HG03097 (cell line): Measurements from ENCODE around the gene BICD2.

ENCODE experiments used
- ATAC-seq: cut with Tn5 transposase; IDR thresholded peaks from one replicate; pipeline ENCODE4 v1.9.1; 2021; ENCODE audit not compliant: unreplicated experiment, low FRiP score

The BICD2 gene

GRCh38 chr9:92671323-92671722, 93.3 kb downstream of the BICD2 start:
- no peak for ATAC-seq

GRCh38 chr9:92669890-92670708, 94.5 kb downstream of the BICD2 start, which contains the start of gene IPPK:
TSS of gene IPPK (minus strand) at chr9:92670131. CDS start at chr9:92669988, 143 bp downstream.
- peak; percentile 90 for ATAC-seq

GRCh38 chr9:92669527-92669889, 95.1 kb downstream of the BICD2 start:
- no peak for ATAC-seq

- peak; percentile 4 for ATAC-seq
Observed at GRCh38 chr9:92668746-92669526, 95.7 kb downstream of the BICD2 start.

- no peak for ATAC-seq
Observed at GRCh38 chr9:92666912-92667532, 97.6 kb downstream of the BICD2 start.

GRCh38 chr9:92666236-92666635, 98.4 kb downstream of the BICD2 start:
- ATAC-seq = no peak

GRCh38 chr9:92665836-92666235, 98.8 kb downstream of the BICD2 start:
- no peak for ATAC-seq

GRCh38 chr9:92664394-92665152, 100.1 kb downstream of the BICD2 start:
- no peak for ATAC-seq

- no peak for ATAC-seq
Observed at GRCh38 chr9:92663951-92664350, 100.7 kb downstream of the BICD2 start.

- no peak for ATAC-seq
Observed at GRCh38 chr9:92663126-92663525, 101.5 kb downstream of the BICD2 start.

- ATAC-seq = no peak
Observed at GRCh38 chr9:92661743-92662142, 102.9 kb downstream of the BICD2 start.
